NB4 (cell line): ENCODE results near the gene SPAG8.

ENCODE experiments used
- MYC ChIP-seq: IDR thresholded peaks from 2 replicates; pipeline ENCODE4 v1.6.1; 2011; ENCODE audit warnings: low read depth, low read length
- POLR2A ChIP-seq: IDR thresholded peaks from 2 replicates; pipeline ENCODE4 v1.6.1; 2011; ENCODE audit warnings: mild to moderate bottlenecking; ENCODE audit not compliant: insufficient read length; ENCODE audit errors: extremely low read depth
- TF ChIP-seq, protein P1 (sequence below): IDR thresholded peaks from one replicate; pipeline ENCODE4 v1.5.1; 2012; ENCODE audit warnings: low read depth, low read length
- TF ChIP-seq, protein P2 (sequence below): IDR thresholded peaks from 2 replicates; pipeline ENCODE4 v1.6.1; 2011; ENCODE audit warnings: low read depth, low read length

DNA sequence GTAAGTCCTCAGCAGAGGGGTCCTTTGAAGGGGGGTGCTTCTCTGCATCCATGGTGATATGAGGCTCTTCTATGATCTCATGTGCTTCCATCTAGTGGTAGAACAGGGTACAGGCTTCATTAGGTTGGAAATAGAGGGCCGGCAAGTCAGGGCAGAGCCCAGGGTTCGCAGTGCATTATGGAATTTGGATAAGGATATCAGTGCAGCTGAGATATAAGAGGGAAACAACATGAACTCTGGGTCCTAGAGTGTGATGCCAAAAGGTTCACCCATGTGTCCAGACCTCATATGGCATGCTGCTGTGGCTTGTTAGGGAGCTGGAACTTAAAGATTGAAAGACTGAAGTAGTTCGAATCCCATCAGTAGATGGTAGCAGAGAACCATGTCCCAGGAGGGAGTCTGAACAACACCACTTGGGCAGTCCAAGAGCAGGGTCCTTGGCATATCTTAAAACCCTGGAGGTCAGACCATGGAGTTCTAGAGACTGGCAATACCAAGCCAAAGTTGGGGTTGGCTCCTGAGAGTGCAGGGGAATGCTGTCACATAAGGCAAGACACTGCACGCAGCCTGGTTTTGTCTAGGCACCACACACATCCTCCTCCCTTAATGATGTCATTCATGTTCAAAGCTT, 14.1 kb upstream of the SPAG8 start:
- TF ChIP-seq, protein P1, sequence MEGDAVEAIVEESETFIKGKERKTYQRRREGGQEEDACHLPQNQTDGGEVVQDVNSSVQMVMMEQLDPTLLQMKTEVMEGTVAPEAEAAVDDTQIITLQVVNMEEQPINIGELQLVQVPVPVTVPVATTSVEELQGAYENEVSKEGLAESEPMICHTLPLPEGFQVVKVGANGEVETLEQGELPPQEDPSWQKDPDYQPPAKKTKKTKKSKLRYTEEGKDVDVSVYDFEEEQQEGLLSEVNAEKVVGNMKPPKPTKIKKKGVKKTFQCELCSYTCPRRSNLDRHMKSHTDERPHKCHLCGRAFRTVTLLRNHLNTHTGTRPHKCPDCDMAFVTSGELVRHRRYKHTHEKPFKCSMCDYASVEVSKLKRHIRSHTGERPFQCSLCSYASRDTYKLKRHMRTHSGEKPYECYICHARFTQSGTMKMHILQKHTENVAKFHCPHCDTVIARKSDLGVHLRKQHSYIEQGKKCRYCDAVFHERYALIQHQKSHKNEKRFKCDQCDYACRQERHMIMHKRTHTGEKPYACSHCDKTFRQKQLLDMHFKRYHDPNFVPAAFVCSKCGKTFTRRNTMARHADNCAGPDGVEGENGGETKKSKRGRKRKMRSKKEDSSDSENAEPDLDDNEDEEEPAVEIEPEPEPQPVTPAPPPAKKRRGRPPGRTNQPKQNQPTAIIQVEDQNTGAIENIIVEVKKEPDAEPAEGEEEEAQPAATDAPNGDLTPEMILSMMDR: peak; percentile 77
- TF ChIP-seq POLR2A (no peak), MYC (no peak)
- TF ChIP-seq, protein P2, sequence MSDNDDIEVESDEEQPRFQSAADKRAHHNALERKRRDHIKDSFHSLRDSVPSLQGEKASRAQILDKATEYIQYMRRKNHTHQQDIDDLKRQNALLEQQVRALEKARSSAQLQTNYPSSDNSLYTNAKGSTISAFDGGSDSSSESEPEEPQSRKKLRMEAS: 0 out of 2 replicates have a peak, but pooled peaks have one; percentile 10
